Stimulated activated CD8-positive, alpha-beta memory T cell treated with anti-CD3 and anti-CD28 coated beads, Interleukin-2, amount 100 ng/mL, for 48 hours (primary cell): ENCODE results near the gene PATJ.
"Not testable (repeated sequence)": the region's sequence is repeated elsewhere in the genome, so short reads cannot be mapped to it uniquely, and the experiment has no call there.

Experiments used
- DNase-seq, 2 donors: peaks; one replicate each; pipeline ENCODE4 v3.0.0-alpha.2; 2020; ENCODE audit warnings: low read depth in 2 of 2

The PATJ gene

GRCh38 chr1:61828805-61829204, 86.5 kb downstream of the PATJ start:
- DNase-seq, result no peak

- DNase-seq, result no peak
These were observed 94.4 kb downstream of the PATJ start for GRCh38 chr1:61836649-61837048.

- DNase-seq, result not testable (repeated sequence)
These were observed 95.3 kb downstream of the PATJ start for GRCh38 chr1:61837607-61838006.

- no peak for DNase-seq
These were observed 97.4 kb downstream of the PATJ start for GRCh38 chr1:61839679-61840078.

- no peak for DNase-seq
These were observed 99.8 kb downstream of the PATJ start for GRCh38 chr1:61842036-61842435.

GRCh38 chr1:61842863-61843514, 100.7 kb downstream of the PATJ start:
- no peak for DNase-seq

GRCh38 chr1:61844006-61844405, 101.7 kb downstream of the PATJ start:
- no peak for DNase-seq

- not testable (repeated sequence) for DNase-seq
These were observed 102.4 kb downstream of the PATJ start for GRCh38 chr1:61844664-61845063.

GRCh38 chr1:61851235-61851634, 109.0 kb downstream of the PATJ start:
- DNase-seq, result no peak

GRCh38 chr1:61851849-61852669, 109.8 kb downstream of the PATJ start:
- no peak for DNase-seq

GRCh38 chr1:61852670-61853015, 110.4 kb downstream of the PATJ start:
- no peak for DNase-seq

GRCh38 chr1:61853583-61853982, 111.3 kb downstream of the PATJ start:
- no peak for DNase-seq

GRCh38 chr1:61864489-61864888, 122.2 kb downstream of the PATJ start:
- no peak for DNase-seq

- DNase-seq, result no peak
These were observed 123.5 kb downstream of the PATJ start for GRCh38 chr1:61865646-61866220.

- DNase-seq, result no peak
These were observed 127.4 kb downstream of the PATJ start for GRCh38 chr1:61869691-61870109.

GRCh38 chr1:61872206-61872605, 129.9 kb downstream of the PATJ start:
- no peak for DNase-seq

GRCh38 chr1:61873581-61873980, 131.3 kb downstream of the PATJ start:
- no peak for DNase-seq

- DNase-seq, result no peak
These were observed 131.7 kb downstream of the PATJ start for GRCh38 chr1:61873994-61874393.

- no peak for DNase-seq
These were observed 132.9 kb downstream of the PATJ start for GRCh38 chr1:61875198-61875597.

GRCh38 chr1:61879887-61880474, 137.7 kb downstream of the PATJ start:
- DNase-seq, result not testable (repeated sequence)

- DNase-seq, result no peak
These were observed 145.0 kb downstream of the PATJ start for GRCh38 chr1:61887076-61887867.
